NCI-H1417 (cell line): ENCODE results near the gene OR2T34.
"Not testable (repeated sequence)": the region's sequence is repeated elsewhere in the genome, so short reads cannot be mapped to it uniquely, and the experiment has no call there.

Experiments used
- DNase-seq, 3 experiments: peaks; one replicate each; lab custom pipeline; 2025; lab: John Stamatoyannopoulos, UW

OR2T34 gene

GRCh38 chr1:248562672-248563071 lies 11.9 kb downstream of the OR2T34 start, which contains the start of gene OR2T29:
OR2T29 (minus strand) TSS chr1:248562772; CDS start chr1:248559491, 3,281 bp downstream.
- not testable (repeated sequence) for DNase-seq

GRCh38 chr1:248551027-248551426 lies 23.5 kb downstream of the OR2T34 start:
- not testable (repeated sequence) for DNase-seq

DNA sequence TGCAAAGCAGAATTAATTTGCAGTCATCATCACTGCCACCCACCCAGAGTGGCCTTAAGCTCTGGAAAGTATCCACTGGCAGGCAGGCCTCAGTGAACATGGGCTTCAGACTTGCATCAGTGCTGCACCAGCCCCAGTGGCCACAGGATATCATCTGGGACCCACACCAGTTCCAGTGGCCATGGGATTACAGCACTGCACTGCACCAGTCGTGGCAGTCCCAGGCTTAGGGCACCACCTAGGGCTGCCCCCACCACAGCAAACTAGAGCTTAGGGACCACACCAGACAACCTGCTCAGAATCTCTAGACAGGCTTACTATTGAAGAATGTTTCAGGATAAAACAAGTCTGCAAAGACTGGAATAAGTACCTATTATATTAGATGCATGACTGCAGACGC lies 27.2 kb downstream of the OR2T34 start:
- not testable (repeated sequence) for DNase-seq

DNA sequence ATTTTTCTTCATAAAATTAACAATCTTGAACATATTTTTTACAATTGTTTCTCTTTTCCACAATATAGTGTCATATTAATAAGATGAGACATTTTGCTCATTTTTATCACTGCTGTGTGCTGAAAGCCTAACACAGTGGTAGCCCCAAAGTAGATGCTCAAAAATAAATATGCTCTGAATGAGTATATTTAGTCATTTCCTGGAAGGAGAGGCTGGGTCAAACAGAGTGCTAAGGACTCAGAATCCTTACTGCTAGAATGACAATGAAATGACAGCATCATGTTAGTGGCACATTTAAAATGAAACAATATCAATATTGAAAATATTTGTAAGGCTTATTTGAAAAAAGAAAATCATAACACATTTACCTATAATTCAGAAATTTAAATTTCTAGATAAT lies 37.1 kb downstream of the OR2T34 start:
- DNase-seq, result not testable (repeated sequence)
